Measurements from ENCODE around the gene CCDC50.

Gene CCDC50

GRCh38 chr3:191383124-191383523 is 53.9 kb downstream of the CCDC50 start:
- DNase-seq: no peak

- DNase-seq: no peak
Measured at GRCh38 chr3:191385101-191385500, 55.9 kb downstream of the CCDC50 start.

DNA sequence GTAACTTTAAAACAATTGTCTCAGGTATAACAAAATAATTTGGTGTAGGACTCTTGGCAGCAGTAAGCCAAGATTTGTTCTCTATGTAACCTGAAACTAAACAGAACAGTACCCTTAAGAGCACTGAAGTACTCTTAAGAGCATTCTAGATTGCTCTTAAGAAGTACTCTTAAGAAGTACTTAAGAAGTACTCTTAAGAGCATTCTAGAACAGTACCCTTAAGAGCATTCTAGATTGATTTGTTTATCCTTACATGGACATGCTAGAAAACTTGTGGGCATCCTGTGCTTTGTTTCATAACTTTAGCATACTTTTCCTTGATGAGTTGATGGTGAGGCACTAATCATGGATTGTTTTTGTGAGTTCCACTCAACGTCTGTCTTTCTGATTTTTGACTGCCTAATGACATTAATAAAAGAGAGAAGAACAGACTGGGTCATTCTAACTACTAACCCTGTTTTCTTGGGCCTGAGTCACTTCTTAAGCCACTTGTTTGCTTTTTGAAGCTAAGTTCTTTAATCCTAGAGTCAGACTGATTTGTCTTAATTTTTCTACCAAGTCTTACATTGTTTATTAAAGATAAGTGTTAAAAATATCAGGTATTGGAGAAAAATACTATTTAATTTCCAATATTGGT is 58.4 kb downstream of the CCDC50 start:
- DNase-seq: no peak

DNA sequence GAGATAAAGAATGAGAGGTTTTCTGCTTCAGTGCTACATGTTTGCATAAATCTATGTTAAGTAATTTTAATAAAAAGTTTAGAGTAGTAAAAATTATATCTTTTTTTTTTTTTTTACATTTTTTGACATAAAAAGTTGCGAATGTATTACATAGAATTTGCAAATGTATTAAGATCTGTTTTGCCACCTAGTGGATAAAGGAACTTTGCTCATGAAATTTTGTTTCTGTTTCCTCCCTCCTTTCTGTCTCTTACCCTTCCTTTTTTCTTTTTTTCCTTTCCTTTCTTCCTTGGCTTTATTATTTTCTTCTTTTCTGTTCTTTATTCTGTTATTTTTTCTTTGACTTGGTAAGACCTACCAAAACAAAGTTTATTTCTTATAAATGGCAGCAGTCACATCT is 59.6 kb downstream of the CCDC50 start:
- DNase-seq: no peak

GRCh38 chr3:191390580-191390979 is 61.4 kb downstream of the CCDC50 start:
- no peak for DNase-seq

DNA sequence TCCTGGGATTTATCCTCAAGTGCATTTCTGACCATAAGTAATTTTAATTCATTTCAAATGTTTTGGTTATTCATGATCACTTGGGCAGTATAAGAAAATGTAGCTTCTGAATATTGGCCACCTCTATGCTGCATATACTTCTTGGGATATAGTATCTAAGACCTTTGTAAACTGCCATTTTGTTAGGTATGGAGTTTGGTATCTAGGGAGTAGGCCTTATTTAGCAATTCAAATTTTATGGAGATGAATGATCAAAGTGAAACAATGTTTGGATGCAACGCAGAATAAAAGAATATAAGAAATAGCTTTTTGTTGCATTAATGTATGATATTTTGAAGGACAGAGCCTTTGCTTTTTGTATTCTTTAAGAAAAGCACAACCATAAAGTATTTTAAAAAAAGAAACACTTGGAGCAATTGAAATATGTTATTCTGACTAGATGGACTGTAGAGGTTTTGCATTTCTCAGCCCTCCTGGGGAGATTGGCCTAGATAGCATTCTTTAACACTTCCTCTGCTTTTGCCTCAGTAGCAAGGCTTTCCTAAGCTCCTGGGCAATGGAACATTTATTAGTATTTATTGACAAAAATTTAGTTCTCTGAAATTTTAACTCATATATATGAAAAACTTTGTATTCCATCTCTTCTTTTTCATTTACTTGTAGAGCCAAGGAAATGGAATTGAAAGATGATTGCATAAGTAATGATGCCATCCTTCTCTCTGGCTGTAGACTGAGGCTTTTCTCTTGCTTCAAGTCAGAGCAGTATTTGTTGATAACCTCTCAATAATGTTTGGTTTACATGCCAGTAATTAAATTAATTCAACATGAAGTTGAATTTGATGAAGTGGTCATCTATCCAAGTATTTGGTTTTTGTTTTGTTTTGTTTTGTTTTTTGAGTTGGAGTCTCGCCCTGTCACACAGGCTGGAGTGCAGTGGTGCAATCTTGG is 62.9 kb downstream of the CCDC50 start:
- DNase-seq: no peak

DNA sequence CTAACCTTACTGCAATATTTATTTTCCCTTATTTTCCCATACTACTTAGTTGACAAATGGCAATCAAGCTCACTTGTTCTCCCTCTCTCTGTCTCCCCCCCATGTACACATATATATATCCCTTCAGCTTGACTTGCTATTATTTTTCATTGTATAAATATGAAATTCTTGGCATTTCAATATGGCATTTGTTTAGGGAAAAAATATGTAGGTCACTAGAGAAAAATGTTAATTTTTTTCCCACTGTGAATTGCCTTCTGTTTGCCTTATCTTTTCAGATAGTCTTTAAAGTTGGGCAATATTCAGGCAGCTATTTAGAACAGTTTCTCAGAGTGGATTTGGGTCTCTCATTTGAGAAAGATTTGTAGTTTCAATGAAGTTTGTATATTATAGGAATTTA is 64.0 kb downstream of the CCDC50 start:
- DNase-seq: no peak

GRCh38 chr3:191397771-191398170 is 68.6 kb downstream of the CCDC50 start:
- no peak for DNase-seq

- no peak for DNase-seq
Measured at GRCh38 chr3:191398607-191399006, 69.4 kb downstream of the CCDC50 start.

DNA sequence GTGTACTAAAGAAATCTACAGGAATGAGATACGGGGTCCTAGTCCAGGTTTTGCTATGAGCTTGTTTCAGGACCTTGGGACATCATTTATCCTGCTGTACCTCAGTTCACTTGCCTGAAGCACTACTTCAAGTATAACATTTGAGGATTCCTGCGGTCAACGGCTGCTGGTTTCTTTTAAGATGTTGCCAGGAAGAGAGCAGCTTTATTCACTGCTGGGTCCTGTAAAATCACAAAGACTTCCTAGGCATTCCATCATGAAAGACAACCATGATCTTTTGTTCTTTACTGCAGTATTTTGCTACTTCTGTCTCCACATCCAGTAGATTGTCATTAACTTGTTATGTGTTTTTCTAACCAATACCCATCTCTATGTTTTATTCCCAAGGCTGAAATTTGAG is 70.7 kb downstream of the CCDC50 start:
- DNase-seq: no peak

GRCh38 chr3:191401775-191402357 is 72.7 kb downstream of the CCDC50 start:
- no peak for DNase-seq

- DNase-seq: no peak
Measured at GRCh38 chr3:191409791-191410359, 80.7 kb downstream of the CCDC50 start.

DNA sequence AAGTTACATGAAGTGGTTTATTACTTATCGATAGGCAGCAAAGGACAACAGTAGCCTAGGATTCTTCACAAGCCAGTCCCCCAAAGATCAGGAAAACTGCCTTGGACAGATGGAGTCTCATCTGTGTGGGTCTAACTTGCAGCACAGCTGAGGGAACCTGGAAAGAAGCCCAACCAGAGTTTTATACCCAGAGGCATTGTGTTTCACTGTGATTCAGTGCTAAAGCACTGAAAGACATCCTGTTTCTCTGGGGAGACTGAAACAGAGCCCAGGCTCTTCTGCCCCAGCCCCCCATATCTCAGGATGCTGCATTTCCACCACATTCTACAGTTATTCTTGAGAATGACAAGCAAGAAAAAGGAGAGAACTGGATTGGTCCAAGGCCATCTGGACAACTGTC is 83.6 kb downstream of the CCDC50 start:
- DNase-seq: no peak

- DNase-seq: no peak
Measured at GRCh38 chr3:191414286-191414685, 85.1 kb downstream of the CCDC50 start.

DNA sequence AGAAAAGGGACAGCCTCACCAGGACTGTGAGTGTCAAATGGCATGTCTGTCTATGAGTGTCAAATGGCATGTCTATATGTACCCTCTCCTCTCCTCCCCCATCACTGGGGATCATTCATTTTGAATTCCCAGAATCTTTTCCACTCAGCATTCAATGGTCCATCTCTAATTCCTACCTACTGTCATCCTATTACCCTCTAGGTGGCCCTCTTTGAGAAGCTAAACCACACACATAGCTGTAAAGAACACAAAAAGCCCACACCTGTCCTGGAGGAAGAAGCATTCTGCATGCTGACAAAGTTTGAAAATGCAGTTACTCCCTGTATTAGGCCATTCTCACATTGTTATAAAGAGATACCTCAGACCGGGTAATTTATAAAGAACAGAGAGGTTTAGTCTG is 85.5 kb downstream of the CCDC50 start:
- no peak for DNase-seq

GRCh38 chr3:191415566-191415965 is 86.4 kb downstream of the CCDC50 start:
- DNase-seq: no peak

DNA sequence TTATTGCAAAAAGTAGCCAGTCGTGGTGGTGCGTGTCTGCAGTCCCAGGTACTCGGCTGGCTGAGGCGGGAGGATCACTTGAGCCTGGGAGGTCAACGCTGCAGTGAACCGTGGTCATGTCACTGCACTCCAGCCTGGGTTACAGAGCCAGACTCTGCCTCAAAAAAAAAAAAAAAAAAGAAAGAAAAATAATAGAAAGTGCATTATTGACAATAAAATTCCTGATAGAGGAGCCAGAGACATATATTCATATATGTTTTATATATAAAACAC is 88.2 kb downstream of the CCDC50 start:
- DNase-seq: no peak

DNA sequence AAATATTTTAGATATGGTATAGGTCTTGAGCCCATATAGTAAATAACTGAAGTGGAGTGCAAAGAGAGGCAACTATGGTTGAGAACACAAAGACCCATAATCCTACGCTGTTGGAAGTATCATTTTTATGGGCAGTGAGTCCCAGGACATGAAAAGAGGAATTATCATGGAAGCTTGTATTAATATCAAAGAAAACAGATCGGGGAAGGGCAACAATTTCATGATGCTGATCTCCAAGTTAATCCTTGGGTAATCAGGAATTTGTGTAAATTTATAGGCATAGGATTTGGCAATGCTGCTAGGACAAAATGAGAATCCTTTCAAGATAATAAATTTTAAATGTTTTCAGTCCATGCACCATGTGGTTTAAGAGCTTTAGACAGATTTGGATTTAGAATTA is 91.6 kb downstream of the CCDC50 start:
- no peak for DNase-seq

- no peak for DNase-seq
Measured at GRCh38 chr3:191424881-191425280, 95.7 kb downstream of the CCDC50 start.

- DNase-seq: no peak
Measured at GRCh38 chr3:191425322-191425734, 96.1 kb downstream of the CCDC50 start.

GRCh38 chr3:191426311-191426710 is 97.1 kb downstream of the CCDC50 start:
- no peak for DNase-seq

DNA sequence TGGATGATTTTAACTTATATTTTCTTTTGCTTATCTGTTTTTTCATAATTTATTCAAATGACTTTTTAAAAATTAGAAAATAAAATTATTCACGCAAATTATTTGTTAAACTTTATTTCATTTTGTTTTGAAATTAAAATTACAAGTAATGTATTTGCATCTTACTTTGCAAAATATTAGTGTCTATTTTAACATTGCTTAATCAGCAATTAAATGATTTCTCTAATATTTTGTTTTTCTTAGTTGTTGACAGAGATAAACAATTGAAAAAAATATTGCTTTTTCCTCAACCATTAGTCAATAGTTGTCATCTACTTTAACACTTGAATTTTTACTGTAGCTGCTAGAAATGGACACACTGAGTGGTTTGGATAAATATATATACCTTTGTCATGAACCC is 99.0 kb downstream of the CCDC50 start:
- no peak for DNase-seq

DNA sequence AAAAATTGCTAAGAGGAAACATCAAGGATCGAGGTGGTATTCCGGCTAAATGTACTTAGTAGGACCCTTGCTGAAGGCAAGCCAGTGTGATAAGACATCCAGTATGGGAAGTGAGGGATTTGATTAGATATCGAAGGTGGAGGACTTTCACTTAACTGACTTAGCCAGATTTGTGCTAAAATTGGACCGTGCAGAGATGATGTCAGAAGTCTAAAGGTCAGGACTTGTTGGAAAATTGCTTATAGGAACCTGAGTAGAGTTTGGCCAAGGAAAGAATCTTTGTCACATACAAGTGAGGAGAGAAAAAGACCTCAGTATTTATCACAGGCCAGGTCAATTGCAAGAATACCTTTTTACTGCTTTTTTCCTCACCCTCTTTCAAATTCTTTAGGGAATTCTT is 100.9 kb downstream of the CCDC50 start:
- no peak for DNase-seq
